SH-SY5Y (cell line): ENCODE results near the gene HORMAD2.

Experiments used
- GATA2 ChIP-seq: IDR thresholded peaks from 2 replicates; pipeline ENCODE4 v1.6.1; 2011; ENCODE audit warnings: mild to moderate bottlenecking, low read depth, low read length
- GATA3 ChIP-seq: IDR thresholded peaks from 2 replicates; pipeline ENCODE4 v1.6.1; 2011; ENCODE audit warnings: low read depth, mild to moderate bottlenecking, low read length, moderate library complexity

DNA sequence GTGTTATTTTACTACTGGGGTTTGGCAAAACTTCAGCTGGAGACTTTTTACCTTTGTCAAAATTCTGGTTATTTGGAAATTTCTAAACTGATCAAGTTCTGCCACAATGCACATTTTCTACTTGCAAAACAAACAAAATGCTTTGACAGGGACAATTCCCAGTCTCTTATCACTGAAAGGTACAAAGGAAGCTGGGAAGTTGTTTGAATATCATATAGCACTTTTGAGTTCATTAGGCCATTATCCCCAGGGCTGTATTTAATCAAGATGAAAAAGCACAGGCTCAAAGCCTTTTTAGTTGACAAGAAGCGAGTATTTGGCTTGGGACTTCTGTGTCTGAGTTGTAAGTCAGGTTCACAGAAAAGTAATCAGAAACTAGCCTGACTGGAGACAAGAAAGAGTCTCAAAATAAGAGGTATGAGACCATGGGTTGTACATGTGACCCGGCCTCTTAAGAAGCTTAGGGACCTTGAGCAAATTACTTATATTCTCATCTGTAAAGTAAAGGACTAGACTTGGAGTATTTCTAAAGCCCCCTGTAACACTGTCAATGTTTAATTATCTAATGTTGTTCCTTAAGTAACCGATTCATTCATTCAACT is 2.9 kb upstream of the HORMAD2 start:
- TF ChIP-seq GATA2 (no peak), GATA3 (no peak)
